GM19035 (cell line): Measurements from ENCODE around the gene OR4N5.

Source experiments
- ATAC-seq: cut with Tn5 transposase; IDR thresholded peaks from one replicate; pipeline ENCODE4 v1.9.1; 2021; ENCODE audit not compliant: unreplicated experiment

The OR4N5 gene

GRCh38 chr14:20194101-20194500 is 55.5 kb downstream of the OR4N5 start:
- ATAC-seq, result no peak
